CD8-positive, alpha-beta memory T cell (primary cell): ENCODE results near the gene WFIKKN2. TPM values are rescaled to one million over a fixed set of nuclear protein-coding genes. Genes with fewer than 3 reads are reported as not detected.

ENCODE experiments used
- CTCF ChIA-PET: fragments of 350-600 bp; sonication (Branson Sonifier 250); formaldehyde crosslinking; loops from one replicate; lab custom pipeline; 2021; ENCODE audit warnings: antibody characterized with exemption; lab: Charles Lee
- POLR2A ChIA-PET: fragments of 350-600 bp; sonication (Branson Sonifier 250); formaldehyde crosslinking; loops from one replicate; lab custom pipeline; 2021; ENCODE audit warnings: antibody characterized with exemption; lab: Charles Lee
- DNase-seq, 5 donors: peaks; one replicate each; pipeline versions ENCODE4 v3.0.0 to v3.0.0-alpha.2; 2020 to 2022; ENCODE audit warnings: mixed read lengths in 1 of 5
- H3K27ac ChIP-seq: one replicate; pipeline ENCODE4 v1.7.0; 2013; ENCODE audit warnings: low read depth, mild to moderate bottlenecking, low read length, moderate library complexity
- H3K27me3 ChIP-seq: 2 replicates; pipeline ENCODE4 v1.7.0; 2013; ENCODE audit warnings: low read length, mild to moderate bottlenecking; ENCODE audit not compliant: insufficient read depth, poor library complexity, severe bottlenecking
- H3K36me3 ChIP-seq: 2 replicates; pipeline ENCODE4 v1.7.0; 2013; ENCODE audit warnings: mild to moderate bottlenecking, low read length, moderate library complexity; ENCODE audit not compliant: insufficient read depth
- H3K4me1 ChIP-seq: 2 replicates; pipeline ENCODE4 v1.7.0; 2013; ENCODE audit warnings: mild to moderate bottlenecking, low read length, moderate library complexity; ENCODE audit not compliant: insufficient read depth
- H3K4me3 ChIP-seq: 2 replicates; pipeline ENCODE4 v1.7.0; 2013; ENCODE audit warnings: mild to moderate bottlenecking, low read length
- H3K9me3 ChIP-seq: 2 replicates; pipeline ENCODE4 v1.7.0; 2013; ENCODE audit warnings: mild to moderate bottlenecking, low read length
- H3K27ac Mint-ChIP-seq, 8 donors: one replicate each; pipeline ENCODE4 v1.8.0; 2020 to 2021; ENCODE audit warnings: mixed read lengths in 8 of 8, mild to moderate bottlenecking in 6 of 8, inconsistent platforms in 3 of 8, moderate library complexity in 3 of 8
- H3K27me3 Mint-ChIP-seq, 2 donors: one replicate each; pipeline ENCODE4 v1.8.0; 2020 to 2021; ENCODE audit warnings: mixed read lengths in 2 of 2, mild to moderate bottlenecking in 1 of 2, moderate library complexity in 1 of 2
- H3K36me3 Mint-ChIP-seq, 3 donors: one replicate each; pipeline ENCODE4 v1.8.0; 2020 to 2021; ENCODE audit warnings: mixed read lengths in 3 of 3, inconsistent platforms in 1 of 3, mild to moderate bottlenecking in 1 of 3
- H3K4me1 Mint-ChIP-seq, 3 donors: one replicate each; pipeline ENCODE4 v1.8.0; 2020 to 2021; ENCODE audit warnings: mixed read lengths in 3 of 3, inconsistent platforms in 1 of 3, mild to moderate bottlenecking in 1 of 3
- H3K4me3 Mint-ChIP-seq, 7 donors: one replicate each; pipeline ENCODE4 v1.8.0; 2020 to 2021; ENCODE audit warnings: mixed read lengths in 7 of 7, mild to moderate bottlenecking in 6 of 7, moderate library complexity in 4 of 7, inconsistent platforms in 2 of 7
- H3K9me3 Mint-ChIP-seq, 5 donors: one replicate each; pipeline ENCODE4 v1.8.0; 2020 to 2022; ENCODE audit warnings: mixed read lengths in 5 of 5, mild to moderate bottlenecking in 3 of 5, moderate library complexity in 2 of 5, inconsistent platforms in 1 of 5
- polyA plus RNA-seq: library from polyadenylated mRNA; unstranded; fragments of 300-500 nt; fragmentation: Illumina TruSeq; gene quantifications from one replicate; pipeline ENCODE4 v1.2.3, GENCODE V29; 2021
- total RNA-seq, 2 experiments: library from RNA; stranded (reverse); gene quantifications; one replicate each; pipeline ENCODE4 v1.2.3, GENCODE V29; 2021

Gene WFIKKN2
- total and polyA plus RNA-seq, 3 experiments from 2014 or later, result not detected

DNA sequence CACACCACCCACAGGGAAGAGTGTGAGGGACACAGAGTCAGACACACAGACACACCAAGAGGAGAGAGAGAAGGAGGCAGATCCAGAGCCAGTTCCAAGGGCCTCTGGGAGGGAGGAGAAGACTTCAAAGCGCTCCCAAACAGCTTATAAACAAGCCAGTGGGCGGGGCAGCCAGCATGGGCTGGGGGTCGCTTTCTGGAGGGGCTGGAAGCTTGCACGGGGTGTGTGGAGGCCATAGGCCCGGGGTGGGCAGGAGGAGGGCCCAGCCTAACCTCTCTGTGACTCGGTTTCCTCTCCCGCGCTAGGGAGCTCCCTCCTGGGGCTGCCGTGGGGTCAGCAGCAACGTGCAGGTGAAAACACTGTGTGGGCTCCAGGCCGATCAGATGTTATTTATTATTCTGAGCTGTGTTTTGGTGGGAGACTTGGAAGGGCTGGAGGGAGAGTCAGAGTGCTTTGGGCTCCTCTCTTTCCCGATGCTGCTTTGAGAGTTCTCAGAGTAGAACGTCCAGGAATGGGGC, 2.5 kb upstream of the WFIKKN2 start:
- DNase-seq, result no peak
- Histone ChIP-seq H3K9me3 (no peaks in the 10 kb centered on the region), H3K36me3 (no peaks in the 10 kb centered on the region), H3K27me3 (no peaks in the 10 kb centered on the region), H3K27ac (no peak overlapping the region), H3K4me1 (no peaks in the 10 kb centered on the region), H3K4me3 (no peak overlapping the region)
- POLR2A ChIA-PET, result no interaction called here
- Mint-ChIP-seq H3K36me3 (no peaks in the 10 kb centered on the region), H3K9me3 (no peaks in the 10 kb centered on the region), H3K27me3 (peaks cover 11 to 40% of the 10 kb centered on the region in 2 donors), H3K4me1 (no peaks in the 10 kb centered on the region), H3K27ac (no peak overlapping the region), H3K4me3 (no peak overlapping the region)
- CTCF ChIA-PET, result no interaction called here

- ChIA-PET CTCF (no interaction called here), POLR2A (no interaction called here)
- Mint-ChIP-seq H3K4me1 (no peaks in the 10 kb centered on the region), H3K27me3 (peaks cover 9 to 38% of the 10 kb centered on the region in 2 donors), H3K36me3 (no peaks in the 10 kb centered on the region), H3K27ac (peak overlapping the region in 1 of 8 donors; percentile 42), H3K4me3 (no peak overlapping the region), H3K9me3 (no peaks in the 10 kb centered on the region)
- no peaks in the 10 kb centered on the region for H3K36me3 ChIP-seq
- H3K9me3 ChIP-seq, result no peaks in the 10 kb centered on the region
- no peak overlapping the region for H3K27ac ChIP-seq
- no peak overlapping the region for H3K4me3 ChIP-seq
- DNase-seq, result no peak
- no peaks in the 10 kb centered on the region for H3K27me3 ChIP-seq
- H3K4me1 ChIP-seq, result no peaks in the 10 kb centered on the region
Observed at GRCh38 chr17:50833510-50834428, 1.6 kb upstream of the WFIKKN2 start.

GRCh38 chr17:50834429-50835300, 721 bp upstream of the WFIKKN2 start:
- no peaks in the 10 kb centered on the region for H3K9me3 Mint-ChIP-seq
- no peaks in the 10 kb centered on the region for H3K36me3 Mint-ChIP-seq
- Histone ChIP-seq H3K27ac (no peak overlapping the region), H3K4me3 (no peak overlapping the region), H3K9me3 (no peaks in the 10 kb centered on the region), H3K36me3 (no peaks in the 10 kb centered on the region), H3K27me3 (no peaks in the 10 kb centered on the region), H3K4me1 (no peaks in the 10 kb centered on the region)
- H3K27ac Mint-ChIP-seq, result no peak overlapping the region
- H3K4me3 Mint-ChIP-seq, result no peak overlapping the region
- DNase-seq, result no peak
- CTCF ChIA-PET, result interaction anchor here (1.4 kb wide), 1 partner anchor 52 kb away, joined by 4 read pairs; no protein-coding TSS in a partner anchor
- POLR2A ChIA-PET, result no interaction called here
- no peaks in the 10 kb centered on the region for H3K4me1 Mint-ChIP-seq
- H3K27me3 Mint-ChIP-seq, result peaks cover 9 to 30% of the 10 kb centered on the region in 2 donors

- H3K36me3 Mint-ChIP-seq, result no peaks in the 10 kb centered on the region
- Histone ChIP-seq H3K27ac (no peak overlapping the region), H3K27me3 (no peaks in the 10 kb centered on the region), H3K9me3 (no peaks in the 10 kb centered on the region), H3K4me1 (no peaks in the 10 kb centered on the region), H3K4me3 (no peak overlapping the region), H3K36me3 (no peaks in the 10 kb centered on the region)
- peaks cover 0 to 3% (median 0%) of the 10 kb centered on the region in 3 donors for H3K4me1 Mint-ChIP-seq
- no peaks in the 10 kb centered on the region for H3K9me3 Mint-ChIP-seq
- no peak overlapping the region for H3K27ac Mint-ChIP-seq
- no peak overlapping the region for H3K4me3 Mint-ChIP-seq
- no peak for DNase-seq
- ChIA-PET POLR2A (no interaction called here), CTCF (no interaction called here)
- peaks cover 11 to 25% of the 10 kb centered on the region in 2 donors for H3K27me3 Mint-ChIP-seq
Observed at GRCh38 chr17:50836826-50837225, 1.4 kb downstream of the WFIKKN2 start.

GRCh38 chr17:50837286-50837979, 2.0 kb downstream of the WFIKKN2 start:
- no peak for DNase-seq
- no peak overlapping the region for H3K4me3 Mint-ChIP-seq
- H3K27ac Mint-ChIP-seq, result peak overlapping the region in 1 of 8 donors; percentile 66
- Histone ChIP-seq H3K27me3 (no peaks in the 10 kb centered on the region), H3K4me1 (no peaks in the 10 kb centered on the region), H3K27ac (no peak overlapping the region), H3K9me3 (no peaks in the 10 kb centered on the region), H3K4me3 (no peak overlapping the region), H3K36me3 (no peaks in the 10 kb centered on the region)
- peaks cover 11 to 25% of the 10 kb centered on the region in 2 donors for H3K27me3 Mint-ChIP-seq
- no peaks in the 10 kb centered on the region for H3K9me3 Mint-ChIP-seq
- CTCF ChIA-PET, result interaction anchor here (1.4 kb wide), 1 partner anchor 116 kb away, joined by 3 read pairs; no protein-coding TSS in a partner anchor
- no peaks in the 10 kb centered on the region for H3K36me3 Mint-ChIP-seq
- POLR2A ChIA-PET, result no interaction called here
- H3K4me1 Mint-ChIP-seq, result peaks cover 0 to 6% (median 0%) of the 10 kb centered on the region in 3 donors

DNA sequence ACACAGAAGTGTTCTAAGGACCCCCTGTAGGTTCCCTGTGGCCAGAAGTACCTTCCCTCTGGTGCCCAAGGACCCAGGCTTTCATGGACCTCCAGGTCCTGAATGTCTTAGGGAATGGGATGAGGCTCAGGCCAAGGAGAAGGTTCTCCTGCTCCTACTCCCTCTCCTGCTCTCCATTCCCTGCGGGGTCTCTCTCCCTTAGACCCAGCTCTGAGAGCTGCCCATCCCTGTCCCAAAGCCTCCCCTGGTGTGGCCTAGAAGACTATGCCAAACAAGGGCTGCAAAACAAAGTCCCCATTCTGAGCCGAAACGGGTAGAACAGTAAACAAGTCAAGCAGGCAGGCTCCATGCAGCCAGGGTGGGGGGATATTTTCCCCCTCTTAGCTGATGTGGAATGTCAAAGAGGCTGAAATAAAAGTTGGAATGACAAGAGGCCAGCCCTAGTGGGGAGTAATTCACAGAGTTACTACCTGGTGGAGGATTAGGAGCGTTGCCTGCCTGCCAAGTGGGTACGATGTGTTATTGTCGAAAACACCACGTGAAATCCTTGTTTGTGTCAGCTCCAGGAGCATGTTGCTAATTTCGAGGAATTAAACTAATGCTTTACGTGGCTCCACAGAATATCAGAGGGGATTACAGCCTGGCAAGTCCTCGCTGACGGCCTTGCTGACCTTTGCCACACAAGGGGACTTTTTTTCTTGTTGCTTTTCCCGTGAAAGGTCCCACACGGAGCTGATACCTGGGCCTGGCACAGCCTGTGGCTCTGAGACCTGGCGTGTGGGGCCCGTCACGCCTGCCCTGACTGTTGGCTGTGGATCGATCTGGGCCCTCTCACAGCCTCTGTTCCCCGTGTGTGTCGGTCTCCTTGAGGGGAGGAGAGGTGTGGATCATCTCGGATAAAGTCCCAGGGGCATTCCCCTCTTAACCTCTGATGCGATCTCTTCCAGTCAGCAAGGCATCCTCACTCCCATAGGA, 2.9 kb downstream of the WFIKKN2 start:
- Mint-ChIP-seq H3K36me3 (no peaks in the 10 kb centered on the region), H3K4me3 (no peak overlapping the region), H3K9me3 (no peaks in the 10 kb centered on the region), H3K27me3 (peaks cover 8 to 23% of the 10 kb centered on the region in 2 donors), H3K27ac (no peak overlapping the region), H3K4me1 (peaks cover 0 to 6% (median 0%) of the 10 kb centered on the region in 3 donors)
- Histone ChIP-seq H3K36me3 (no peaks in the 10 kb centered on the region), H3K27me3 (no peaks in the 10 kb centered on the region), H3K27ac (no peak overlapping the region), H3K4me3 (no peak overlapping the region), H3K4me1 (no peaks in the 10 kb centered on the region), H3K9me3 (no peaks in the 10 kb centered on the region)
- POLR2A ChIA-PET, result no interaction called here
- CTCF ChIA-PET, result interaction anchor here (1.4 kb wide), 1 partner anchor 115 kb away, joined by 3 read pairs; no protein-coding TSS in a partner anchor
- DNase-seq, result no peak
